GM18511 (cell line): ENCODE results near the gene RIC3.

Experiments used
- ATAC-seq: cut with Tn5 transposase; IDR thresholded peaks from one replicate; pipeline ENCODE4 v1.9.1; 2021; ENCODE audit warnings: mild to moderate bottlenecking, moderate library complexity; ENCODE audit not compliant: unreplicated experiment

Gene RIC3

GRCh38 chr11:8070417-8071115 is 98.3 kb downstream of the RIC3 start:
- peak; percentile 76 for ATAC-seq

GRCh38 chr11:8069771-8070170 is 99.1 kb downstream of the RIC3 start:
- ATAC-seq: no peak

GRCh38 chr11:8068605-8069221 is 100.1 kb downstream of the RIC3 start:
- ATAC-seq: no peak

- ATAC-seq: no peak
These were observed 100.8 kb downstream of the RIC3 start for GRCh38 chr11:8067929-8068575.

- no peak for ATAC-seq
These were observed 101.3 kb downstream of the RIC3 start for GRCh38 chr11:8067567-8067928.

- ATAC-seq: no peak
These were observed 101.8 kb downstream of the RIC3 start for GRCh38 chr11:8066911-8067455.

- ATAC-seq: no peak
These were observed 102.6 kb downstream of the RIC3 start for GRCh38 chr11:8066036-8066910.

GRCh38 chr11:8065031-8065430 is 103.8 kb downstream of the RIC3 start:
- ATAC-seq: no peak

GRCh38 chr11:8063324-8063723 is 105.5 kb downstream of the RIC3 start:
- no peak for ATAC-seq

- ATAC-seq: no peak
These were observed 106.0 kb downstream of the RIC3 start for GRCh38 chr11:8062781-8063257.

- no peak for ATAC-seq
These were observed 107.0 kb downstream of the RIC3 start for GRCh38 chr11:8061555-8062428.

- ATAC-seq: no peak
These were observed 107.8 kb downstream of the RIC3 start for GRCh38 chr11:8060801-8061554.

GRCh38 chr11:8060146-8060719 is 108.6 kb downstream of the RIC3 start:
- ATAC-seq: no peak

GRCh38 chr11:8059571-8060011 is 109.2 kb downstream of the RIC3 start:
- ATAC-seq: no peak

GRCh38 chr11:8059030-8059429 is 109.8 kb downstream of the RIC3 start:
- no peak for ATAC-seq

GRCh38 chr11:8058216-8058615 is 110.6 kb downstream of the RIC3 start:
- ATAC-seq: no peak

- ATAC-seq: no peak
These were observed 111.9 kb downstream of the RIC3 start for GRCh38 chr11:8056810-8057463.
